Stomach (tissue), 9 donors: Measurements from ENCODE around the gene RALGAPB. TPM values are rescaled to one million over a fixed set of nuclear protein-coding genes. Genes with fewer than 3 reads are reported as not detected.

Experiments
- DNase-seq, 2 donors: peaks; one replicate each; pipeline versions ENCODE4 v3.0.0 to v3.0.0-alpha.2; 2013 to 2019
- H3K27ac ChIP-seq, 5 donors: fragments of 200-600 bp in 4 of 5; sonication (generic) in 4 of 5; one replicate each; pipeline ENCODE4 v1.5.1; 2013 to 2019; ENCODE audit warnings: mild to moderate bottlenecking in 1 of 5, moderate library complexity in 1 of 5
- H3K27me3 ChIP-seq, 3 donors: fragments of 200-600 bp; sonication (generic); one replicate each; pipeline ENCODE4 v1.5.1; 2017 to 2019; ENCODE audit warnings: mixed run types in 1 of 3
- H3K36me3 ChIP-seq, 4 donors: fragments of 200-600 bp; sonication (generic); 1 replicate in 3 of 4; 2 replicates in 1 of 4; pipeline ENCODE4 v1.5.1; 2016 to 2019
- H3K4me1 ChIP-seq, 4 donors: fragments of 200-600 bp; sonication (generic); one replicate each; pipeline ENCODE4 v1.5.1; 2016 to 2019
- H3K4me3 ChIP-seq, 4 donors: fragments of 200-600 bp; sonication (generic) in 3 of 4; one replicate each; pipeline ENCODE4 v1.5.1; 2016 to 2019; ENCODE audit warnings: mild to moderate bottlenecking in 1 of 4
- H3K9me3 ChIP-seq, 4 donors: fragments of 200-600 bp; sonication (generic); one replicate each; pipeline ENCODE4 v1.5.1; 2016 to 2019
- CTCF ChIP-seq, 7 experiments: fragments of 450-650 bp in 4 of 7; fragments of 200-600 bp in 3 of 7; sonication (generic) in 3 of 7; IDR thresholded peaks; one replicate each; pipeline ENCODE4 v1.5.1; 2016 to 2019; ENCODE audit warnings: antibody characterized with exemption in 7 of 7, control low read depth in 2 of 7, mild to moderate bottlenecking in 1 of 7
- EP300 ChIP-seq: sonication (generic); formaldehyde crosslinking; IDR thresholded peaks from one replicate; pipeline ENCODE4 v1.6.1; 2017; ENCODE audit warnings: antibody characterized with exemption
- POLR2A ChIP-seq, 4 donors: fragments of 450-650 bp; IDR thresholded peaks; one replicate each; pipeline ENCODE4 v1.6.1; 2016; ENCODE audit warnings: antibody characterized with exemption in 4 of 4, control low read depth in 2 of 4, mild to moderate bottlenecking in 1 of 4, moderate library complexity in 1 of 4
- POLR2AphosphoS5 ChIP-seq, 3 donors: sonication (generic); formaldehyde crosslinking; IDR thresholded peaks; one replicate each; pipeline ENCODE4 v1.6.1; 2016; ENCODE audit warnings: antibody characterized with exemption in 3 of 3
- WGBS, 5 donors: extraction: QIAGEN DNeasy Blood & Tissue Kit in 3 of 5; methylation state at CpG; one replicate each; pipeline versions ENCODE4 v1.1.5 to v1.1.7; 2013 to 2018; 5-methylcytosine and 5-hydroxymethylcytosine counted together
- intact Hi-C: fragments of 100-400 bp; cut with DNase I; formaldehyde crosslinking; loops from one replicate; pipeline ENCODE4 v1.15.1; 2023; ENCODE audit warnings: low total_unique reads
- polyA plus RNA-seq, 3 donors: library from polyadenylated mRNA; stranded (reverse); fragments of 200-250 nt; gene quantifications; one replicate each; pipeline ENCODE4 v1.2.3, GENCODE V29; 2013
- total RNA-seq, 5 donors: library from RNA; depleted of rRNA; stranded (reverse); fragments of >200 nt; gene quantifications; one replicate each; pipeline versions ENCODE4 v1.1.0 to v1.2.3, GENCODE V29; 2014 to 2016
- donor health status: healthy with polysubstance abuse.
- donor health status: Bipolar disorder and iron deficiency.
- donor health status: healthy.

RALGAPB gene
- total and polyA plus RNA-seq, 8 donors, result 5.4 to 57.5 (median 36.5) TPM

DNA sequence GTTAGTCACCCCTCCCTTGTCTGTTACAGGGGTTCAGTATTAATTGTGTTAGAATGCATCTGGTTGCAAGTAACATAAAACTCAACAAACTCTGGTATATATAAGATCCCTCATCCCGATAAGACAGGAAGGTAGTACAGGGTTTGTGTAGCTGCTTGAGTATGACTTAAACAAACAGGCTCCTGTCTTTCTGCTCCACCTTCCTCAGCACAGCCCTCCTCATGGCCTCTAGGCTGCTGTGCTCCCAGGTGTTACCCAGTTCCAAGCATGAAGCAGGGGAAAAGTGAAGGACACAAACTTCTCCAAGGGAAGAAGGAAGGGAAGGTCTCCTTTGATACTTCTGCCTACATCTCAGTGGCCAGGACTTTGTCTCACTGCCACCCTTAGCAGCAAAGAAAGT is 1.4 kb upstream of the RALGAPB start:
- 53 to 83% (median 70%) methylated on average over 1 of the region's 1 CpG for WGBS, 5 donors
- TF ChIP-seq CTCF (IDR thresholded peaks at IDR 0.05) (no peak), POLR2A (IDR thresholded peaks at IDR 0.05) (no peak), EP300 (no peak), POLR2AphosphoS5 (IDR thresholded peaks at IDR 0.05) (no peak)
- H3K4me1 ChIP-seq, result peaks cover 13 to 39% (median 27%) of the 10 kb centered on the region in 4 donors
- H3K4me3 ChIP-seq, result no peak overlapping the region
- no peaks in the 10 kb centered on the region for H3K9me3 ChIP-seq
- no peaks in the 10 kb centered on the region for H3K27me3 ChIP-seq
- DNase-seq, result peak in 1 of 2 donors; percentile 15
- H3K27ac ChIP-seq, result peak overlapping the region in 4 of 5 donors; percentile 85 to 95 (median 91)
- H3K36me3 ChIP-seq, result no peaks in the 10 kb centered on the region
- intact Hi-C loops, result no loop called here

- H3K9me3 ChIP-seq, result no peaks in the 10 kb centered on the region
- peaks cover 13 to 47% (median 31%) of the 10 kb centered on the region in 4 donors for H3K4me1 ChIP-seq
- no peaks in the 10 kb centered on the region for H3K27me3 ChIP-seq
- TF ChIP-seq CTCF (IDR thresholded peaks at IDR 0.05), result no peak
- TF ChIP-seq EP300, result peak; percentile 12
- DNase-seq, result peak in 1 of 2 donors; percentile 39
- no peaks in the 10 kb centered on the region for H3K36me3 ChIP-seq
- intact Hi-C loops, result no loop called here
- 9 to 17% (median 10%) methylated on average over 12 of the region's 12 CpGs for WGBS, 5 donors
- H3K27ac ChIP-seq, result peak overlapping the region; percentile 82 to 95 (median 88)
- peak overlapping the region; percentile 82 to 95 (median 86) for H3K4me3 ChIP-seq
Measured at GRCh38 chr20:38471987-38472512, 593 bp upstream of the RALGAPB start.

DNA sequence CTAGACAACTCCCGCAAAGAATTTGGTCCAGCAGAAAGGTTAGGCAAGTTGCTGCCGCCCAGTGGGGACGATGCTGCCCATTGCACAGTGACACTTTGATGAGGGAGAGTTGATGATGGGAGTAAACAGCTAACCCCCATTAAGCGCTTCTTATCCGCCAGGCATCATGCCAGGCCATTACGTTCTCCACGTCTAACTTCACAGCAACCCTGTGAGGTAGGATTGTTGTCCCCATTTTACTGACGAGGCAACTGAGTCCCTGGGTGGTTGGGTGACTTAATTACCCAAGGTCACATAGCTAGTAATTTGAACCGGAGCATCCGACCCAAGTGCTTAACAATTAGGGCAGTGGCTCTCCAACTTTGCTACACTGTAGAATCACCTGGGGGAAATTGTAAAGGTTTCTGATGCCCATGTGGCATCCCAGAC is 738 bp downstream of the RALGAPB start:
- WGBS, 5 donors, result 7 to 12% (median 9%) methylated on average over 10 of the region's 10 CpGs
- no peak for TF ChIP-seq POLR2A (IDR thresholded peaks at IDR 0.05)
- no peak for TF ChIP-seq EP300
- peak overlapping the region; percentile 85 to 97 (median 94) for H3K27ac ChIP-seq
- peaks cover 13 to 58% (median 36%) of the 10 kb centered on the region in 4 donors for H3K4me1 ChIP-seq
- no peaks in the 10 kb centered on the region for H3K27me3 ChIP-seq
- H3K4me3 ChIP-seq, result peak overlapping the region; percentile 82 to 95 (median 86)
- H3K36me3 ChIP-seq, result no peaks in the 10 kb centered on the region
- peak in 1 of 2 donors; percentile 70 for DNase-seq
- intact Hi-C loops, result no loop called here
- no peaks in the 10 kb centered on the region for H3K9me3 ChIP-seq

GRCh38 chr20:38477747-38478146 is 5.1 kb downstream of the RALGAPB start:
- WGBS, 5 donors, result 96 to 99% (median 97%) methylated on average over 8 of the region's 8 CpGs
- Histone ChIP-seq H3K4me1 (peaks cover 13 to 62% (median 35%) of the 10 kb centered on the region in 4 donors), H3K9me3 (no peaks in the 10 kb centered on the region), H3K27ac (no peak overlapping the region), H3K27me3 (no peaks in the 10 kb centered on the region), H3K36me3 (peaks cover 0 to 19% (median 13%) of the 10 kb centered on the region in 4 donors), H3K4me3 (no peak overlapping the region)
- intact Hi-C loops, result no loop called here
- no peak for TF ChIP-seq POLR2AphosphoS5 (IDR thresholded peaks at IDR 0.05)
- no peak for TF ChIP-seq POLR2A (IDR thresholded peaks at IDR 0.05)
- TF ChIP-seq EP300, result no peak
- TF ChIP-seq CTCF (IDR thresholded peaks at IDR 0.05), result no peak
- no peak for DNase-seq

GRCh38 chr20:38479596-38479995 is 7.0 kb downstream of the RALGAPB start:
- peaks cover 0 to 28% (median 16%) of the 10 kb centered on the region in 4 donors for H3K36me3 ChIP-seq
- no peaks in the 10 kb centered on the region for H3K27me3 ChIP-seq
- TF ChIP-seq POLR2A (IDR thresholded peaks at IDR 0.05), result no peak
- TF ChIP-seq EP300, result no peak
- TF ChIP-seq POLR2AphosphoS5 (IDR thresholded peaks at IDR 0.05), result no peak
- no peak for TF ChIP-seq CTCF (IDR thresholded peaks at IDR 0.05)
- no peak for DNase-seq
- 92 to 99% (median 95%) methylated on average over 2 of the region's 2 CpGs for WGBS, 5 donors
- no peaks in the 10 kb centered on the region for H3K9me3 ChIP-seq
- no peak overlapping the region for H3K27ac ChIP-seq
- no peak overlapping the region for H3K4me3 ChIP-seq
- peaks cover under 1 to 46% (median 20%) of the 10 kb centered on the region in 4 donors for H3K4me1 ChIP-seq
- intact Hi-C loops, result no loop called here
